Fibroblast of skin of left quadriceps (primary cell): ENCODE data around the gene ZNF793.

Source experiments
- DNase-seq, 2 experiments: peaks; one replicate each; pipeline ENCODE4 v3.0.0-alpha.2; 2013; ENCODE audit warnings: low read depth in 2 of 2

Gene ZNF793

DNA sequence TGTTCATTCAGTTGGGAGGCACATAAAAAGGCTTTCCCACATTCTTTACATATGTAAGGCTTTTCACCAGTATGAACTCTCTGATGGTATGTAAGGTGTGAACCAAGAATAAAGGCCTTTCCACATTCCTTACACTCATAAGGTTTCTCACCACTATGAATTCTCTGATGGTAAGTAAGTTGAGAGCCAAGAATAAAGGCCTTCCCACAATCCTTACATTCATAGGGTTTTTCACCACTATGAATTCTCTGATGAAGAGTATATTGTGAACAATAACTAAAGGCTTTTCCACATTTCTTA lies 58.6 kb downstream of the ZNF793 start:
- no peak for DNase-seq

DNA sequence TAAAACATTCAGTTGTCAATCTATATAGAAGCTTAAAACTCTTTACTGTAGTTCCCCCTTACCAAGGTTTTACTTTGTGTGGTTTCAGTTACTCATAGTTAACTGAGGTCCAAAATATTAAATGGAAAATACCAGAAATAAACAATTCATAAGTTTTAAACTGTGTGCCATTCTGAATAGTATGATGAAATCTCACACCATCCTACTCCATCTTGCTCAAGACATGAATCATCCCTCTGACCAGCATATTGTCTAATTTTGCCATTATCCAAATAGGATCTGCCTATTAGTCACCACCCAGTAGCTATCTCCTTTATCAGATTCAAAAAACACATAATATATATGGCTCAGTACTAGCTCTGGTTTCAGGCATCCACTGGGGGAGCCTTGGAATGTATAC lies 65.5 kb downstream of the ZNF793 start:
- no peak for DNase-seq

DNA sequence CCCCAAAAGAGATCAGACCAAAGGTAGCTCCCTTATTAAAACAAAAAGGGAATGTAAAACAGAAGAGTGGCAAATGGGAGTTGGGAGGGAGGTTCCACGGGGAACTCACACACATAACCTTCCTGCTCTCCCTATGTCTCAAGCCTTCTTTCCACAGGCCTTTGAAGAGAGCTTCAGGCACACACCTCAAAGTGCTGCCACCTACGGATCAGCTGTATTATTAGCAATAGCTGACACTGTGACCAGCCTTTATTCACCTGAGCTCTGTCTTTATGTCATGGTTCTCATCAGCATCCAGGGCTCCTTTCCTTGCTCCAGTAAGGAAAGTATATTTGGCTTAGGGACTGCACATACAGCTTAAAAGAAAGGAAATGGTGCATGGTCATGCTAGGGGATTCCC lies 76.6 kb downstream of the ZNF793 start:
- no peak for DNase-seq
